ENCODE measurements around the gene PLPP2. TPM values are rescaled to one million over a fixed set of nuclear protein-coding genes. Genes with fewer than 3 reads are reported as not detected.

Gene PLPP2
- total RNA-seq, 2 experiments from 2014 or later, result 0.36 TPM; not detected in 1

DNA sequence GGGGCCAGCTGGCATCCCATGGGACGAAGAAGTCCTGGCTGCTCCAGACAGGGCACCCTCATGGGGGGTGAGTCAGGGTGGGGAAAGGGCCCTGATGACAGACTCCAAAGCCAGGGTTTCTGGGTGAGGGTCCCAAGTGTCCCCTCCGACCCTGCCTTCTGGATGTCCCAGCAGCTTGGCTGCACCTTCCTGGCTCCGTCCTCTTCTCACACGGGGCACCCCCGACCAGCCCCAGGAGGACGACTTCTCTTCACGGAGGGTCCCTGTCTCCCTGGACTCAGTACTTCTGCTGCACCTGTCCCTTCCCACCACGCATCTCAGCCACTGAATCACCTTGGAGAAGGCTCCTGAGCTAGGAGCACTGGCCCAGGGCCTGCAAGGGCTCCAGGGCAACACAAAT is 33.5 kb upstream of the PLPP2 start:
- Mint-ChIP-seq H3K27me3 (no peaks in the 10 kb centered on the region), H3K4me3 (no peak overlapping the region), H3K27ac (no peak overlapping the region), H3K4me1 (ENCODE audit: low read depth) (no peaks in the 10 kb centered on the region), H3K36me3 (ENCODE audit: low read depth) (peaks cover 43% of the 10 kb centered on the region), H3K9me3 (peaks cover 16% of the 10 kb centered on the region)
- DNase-seq (no peak), ATAC-seq (no peak)
- ChIA-PET CTCF (no interaction called here), POLR2A (no interaction called here)
- intact Hi-C loops (cut with micrococcal nuclease), result no loop called here
- TF ChIP-seq, protein P1, sequence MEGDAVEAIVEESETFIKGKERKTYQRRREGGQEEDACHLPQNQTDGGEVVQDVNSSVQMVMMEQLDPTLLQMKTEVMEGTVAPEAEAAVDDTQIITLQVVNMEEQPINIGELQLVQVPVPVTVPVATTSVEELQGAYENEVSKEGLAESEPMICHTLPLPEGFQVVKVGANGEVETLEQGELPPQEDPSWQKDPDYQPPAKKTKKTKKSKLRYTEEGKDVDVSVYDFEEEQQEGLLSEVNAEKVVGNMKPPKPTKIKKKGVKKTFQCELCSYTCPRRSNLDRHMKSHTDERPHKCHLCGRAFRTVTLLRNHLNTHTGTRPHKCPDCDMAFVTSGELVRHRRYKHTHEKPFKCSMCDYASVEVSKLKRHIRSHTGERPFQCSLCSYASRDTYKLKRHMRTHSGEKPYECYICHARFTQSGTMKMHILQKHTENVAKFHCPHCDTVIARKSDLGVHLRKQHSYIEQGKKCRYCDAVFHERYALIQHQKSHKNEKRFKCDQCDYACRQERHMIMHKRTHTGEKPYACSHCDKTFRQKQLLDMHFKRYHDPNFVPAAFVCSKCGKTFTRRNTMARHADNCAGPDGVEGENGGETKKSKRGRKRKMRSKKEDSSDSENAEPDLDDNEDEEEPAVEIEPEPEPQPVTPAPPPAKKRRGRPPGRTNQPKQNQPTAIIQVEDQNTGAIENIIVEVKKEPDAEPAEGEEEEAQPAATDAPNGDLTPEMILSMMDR (IDR thresholded peaks at IDR 0.05), result no peak

DNA sequence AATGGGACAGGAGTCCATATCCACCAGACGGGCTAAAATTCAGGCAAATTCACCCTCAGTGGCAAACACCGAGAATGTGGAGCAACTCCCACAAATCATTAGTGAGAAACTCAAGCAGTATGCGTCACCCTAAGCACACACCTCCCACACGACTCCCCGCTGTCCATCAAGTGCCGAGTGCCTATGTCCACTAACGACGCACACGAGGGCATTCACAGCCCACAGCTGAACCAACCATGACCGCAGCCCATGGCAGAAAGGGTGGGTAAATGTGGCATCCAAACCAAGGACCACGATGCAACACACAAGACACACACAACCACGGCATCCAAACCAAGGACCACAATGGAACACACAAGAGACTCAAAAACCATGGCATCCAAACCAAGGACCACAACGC is 31.4 kb upstream of the PLPP2 start:
- intact Hi-C loops (cut with micrococcal nuclease), result no loop called here
- DNase-seq (no peak), ATAC-seq (no peak)
- TF ChIP-seq, protein P1 (IDR thresholded peaks at IDR 0.05), result no peak
- Mint-ChIP-seq H3K9me3 (no peaks in the 10 kb centered on the region), H3K4me3 (no peak overlapping the region), H3K4me1 (ENCODE audit: low read depth) (no peaks in the 10 kb centered on the region), H3K36me3 (ENCODE audit: low read depth) (peaks cover 35% of the 10 kb centered on the region), H3K27me3 (no peaks in the 10 kb centered on the region), H3K27ac (no peak overlapping the region)
- POLR2A ChIA-PET, result no interaction called here
- CTCF ChIA-PET, result no interaction called here

DNA sequence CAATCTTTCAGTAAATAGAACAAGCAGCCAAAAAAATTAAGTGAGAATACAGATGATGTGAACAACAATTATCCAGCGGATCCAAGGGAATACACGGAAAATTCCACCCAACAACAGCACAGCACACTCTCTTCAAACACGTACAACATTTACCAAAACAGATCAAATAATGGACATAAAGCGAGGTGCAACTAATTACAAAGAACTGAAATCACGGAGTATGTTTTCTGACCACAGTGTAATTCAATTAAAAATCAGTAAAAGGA is 27.2 kb upstream of the PLPP2 start:
- no peak overlapping the region for H3K4me3 Mint-ChIP-seq
- intact Hi-C loops (cut with micrococcal nuclease), result no loop called here
- H3K27me3 Mint-ChIP-seq, result no peaks in the 10 kb centered on the region
- H3K36me3 Mint-ChIP-seq (ENCODE audit: low read depth), result peaks cover 38% of the 10 kb centered on the region
- H3K4me1 Mint-ChIP-seq (ENCODE audit: low read depth), result no peaks in the 10 kb centered on the region
- no peaks in the 10 kb centered on the region for H3K9me3 Mint-ChIP-seq
- CTCF ChIA-PET, result no interaction called here
- POLR2A ChIA-PET, result no interaction called here
- TF ChIP-seq, protein P1 (IDR thresholded peaks at IDR 0.05), result no peak
- ATAC-seq, result no peak
- no peak for DNase-seq
- no peak overlapping the region for H3K27ac Mint-ChIP-seq

DNA sequence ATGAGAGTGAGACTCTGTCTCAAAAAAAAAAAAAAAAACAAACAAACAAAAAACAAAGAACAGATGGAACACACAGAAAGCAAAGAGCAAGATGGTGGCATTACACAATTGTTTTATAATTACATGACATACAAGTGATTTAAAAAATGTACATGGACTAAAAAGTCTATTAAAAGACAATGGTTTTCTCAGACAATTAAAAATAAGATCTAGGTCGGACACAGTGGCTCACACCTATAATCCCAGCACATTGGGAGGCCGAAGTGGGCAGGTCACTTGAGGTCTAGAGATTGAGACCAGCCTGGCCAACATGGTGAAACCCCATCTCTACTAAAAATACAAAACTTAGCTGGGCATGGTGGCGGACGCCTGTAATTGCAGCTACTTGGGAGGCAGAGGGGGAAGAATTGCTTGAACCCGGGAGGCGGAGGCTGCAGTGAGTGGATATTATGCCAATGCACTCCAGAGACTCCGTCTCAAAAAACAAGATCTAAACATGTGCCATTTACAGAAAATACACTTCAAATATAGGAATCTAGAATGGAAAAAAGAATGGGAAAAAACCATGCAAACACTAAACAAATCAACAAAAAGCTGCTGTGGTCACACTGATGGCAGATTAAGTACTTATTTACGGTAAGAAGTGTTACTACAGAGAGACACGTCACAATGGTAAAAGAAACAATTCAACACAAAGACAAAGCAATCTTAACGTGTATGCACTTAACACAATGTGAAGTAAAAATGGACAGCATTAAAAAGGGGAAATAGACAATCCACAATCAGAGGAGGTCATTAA is 26.7 kb upstream of the PLPP2 start:
- no peak overlapping the region for H3K27ac Mint-ChIP-seq
- CTCF ChIA-PET, result interaction anchor here (1.5 kb wide), 1 partner anchor 22 kb away, joined by 3 read pairs; no protein-coding TSS in a partner anchor
- peaks cover 38% of the 10 kb centered on the region for H3K36me3 Mint-ChIP-seq (ENCODE audit: low read depth)
- ATAC-seq (no peak), DNase-seq (no peak)
- H3K27me3 Mint-ChIP-seq, result no peaks in the 10 kb centered on the region
- TF ChIP-seq, protein P1 (IDR thresholded peaks at IDR 0.05), result no peak
- no peaks in the 10 kb centered on the region for H3K4me1 Mint-ChIP-seq (ENCODE audit: low read depth)
- no peak overlapping the region for H3K4me3 Mint-ChIP-seq
- POLR2A ChIA-PET, result no interaction called here
- H3K9me3 Mint-ChIP-seq, result no peaks in the 10 kb centered on the region
- intact Hi-C loops (cut with micrococcal nuclease), result no loop called here

DNA sequence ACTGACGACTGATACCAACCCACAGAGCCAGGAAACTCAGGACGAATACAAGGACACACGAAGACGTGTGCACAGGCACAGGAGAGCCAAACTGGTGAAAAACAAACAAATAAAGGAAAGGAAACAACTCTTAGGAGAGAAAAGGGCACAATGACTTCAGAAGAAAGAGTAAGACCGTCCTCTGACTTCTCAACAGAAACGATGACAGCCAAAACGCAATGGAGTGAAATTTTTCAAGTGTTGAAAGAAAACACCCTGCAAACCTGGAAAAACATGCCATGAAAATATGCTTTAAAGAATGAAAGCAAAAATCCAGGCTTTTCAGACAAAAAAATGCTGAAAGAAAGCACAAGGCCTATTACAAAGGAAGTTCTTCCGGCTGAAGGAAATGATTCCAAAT is 24.6 kb upstream of the PLPP2 start:
- peaks cover 34% of the 10 kb centered on the region for H3K36me3 Mint-ChIP-seq (ENCODE audit: low read depth)
- no peaks in the 10 kb centered on the region for H3K27me3 Mint-ChIP-seq
- H3K4me3 Mint-ChIP-seq, result no peak overlapping the region
- DNase-seq (no peak), ATAC-seq (no peak)
- TF ChIP-seq, protein P1 (IDR thresholded peaks at IDR 0.05), result no peak
- H3K4me1 Mint-ChIP-seq (ENCODE audit: low read depth), result no peaks in the 10 kb centered on the region
- H3K27ac Mint-ChIP-seq, result peak overlapping the region; percentile 7
- CTCF ChIA-PET, result no interaction called here
- intact Hi-C loops (cut with micrococcal nuclease), result no loop called here
- no peaks in the 10 kb centered on the region for H3K9me3 Mint-ChIP-seq
- POLR2A ChIA-PET, result no interaction called here
